ENCODE results near the gene VASH1.
A peak's percentile ranks its signal among the peaks of the same experiment; 100 is the strongest.
"Not testable (repeated sequence)": the region's sequence is repeated elsewhere in the genome, so short reads cannot be mapped to it uniquely, and the experiment has no call there.

The VASH1 gene

DNA sequence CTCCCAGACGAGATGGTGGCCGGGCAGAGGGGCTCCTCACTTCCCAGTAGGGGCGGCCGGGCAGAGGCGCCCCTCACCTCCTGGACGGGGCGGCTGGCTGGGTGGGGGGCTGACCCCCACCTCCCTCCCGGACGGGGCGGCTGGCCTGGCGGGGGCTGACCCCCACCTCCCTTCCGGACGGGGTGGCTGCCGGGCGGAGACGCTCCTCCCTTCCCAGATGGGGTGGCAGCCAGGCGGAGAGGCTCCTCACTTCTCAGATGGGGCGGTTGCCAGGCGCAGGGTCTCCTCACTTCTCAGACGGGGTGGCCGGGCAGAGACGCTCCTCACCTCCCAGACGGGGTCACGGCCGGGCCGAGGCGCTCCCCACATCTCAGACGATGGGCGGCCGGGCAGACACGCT, 26.8 kb upstream of the VASH1 start:
- H3K27ac ChIP-seq (ENCODE audit: extremely low read depth, low read depth, low read length); CTCF ChIA-PET; H3K4me3 ChIP-seq (ENCODE audit: low read depth, low read length); H3K36me3 ChIP-seq (ENCODE audit: control insufficient read depth in 2 of 2, insufficient read depth in 1 of 2, low read length in 2 of 2); H3K9me3 ChIP-seq (ENCODE audit: control insufficient read depth, insufficient read depth, low read depth, low read length); POLR2A ChIA-PET; H3K4me1 ChIP-seq (ENCODE audit: control insufficient read depth, insufficient read depth, low read length): not testable (repeated sequence)

DNA sequence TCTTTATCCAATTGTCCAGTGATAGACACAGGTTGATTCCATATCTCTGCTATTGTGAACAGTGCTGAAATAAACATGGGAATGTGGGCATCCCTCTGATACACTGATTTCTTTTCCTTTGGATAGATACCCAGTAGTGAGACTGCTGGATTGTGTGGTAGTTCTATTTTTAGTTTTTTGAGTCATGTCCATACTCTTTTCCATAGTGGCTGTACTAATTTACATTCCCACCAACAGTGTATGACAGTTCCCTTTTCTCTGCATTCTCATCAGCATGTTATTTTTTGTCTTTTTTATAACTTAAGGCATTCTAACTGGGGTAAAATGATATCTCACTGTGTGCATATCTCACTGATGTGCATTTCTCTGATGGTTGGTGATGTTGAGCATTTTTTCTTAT, 24.8 kb upstream of the VASH1 start:
- TF ChIP-seq ZNF596 (tag by site-specific recombination; IDR thresholded peaks at IDR 0.05) (no peak), ZNF560 (tag by site-specific recombination; IDR thresholded peaks at IDR 0.05; ENCODE audit: borderline replicate concordance) (no peak), ZNF626 (tag by site-specific recombination; IDR thresholded peaks at IDR 0.05) (no peak), SETDB1 (IDR thresholded peaks at IDR 0.05; ENCODE audit: insufficient read length, low read length) (no peak), GLIS1 (tag by site-specific recombination; IDR thresholded peaks at IDR 0.05) (no peak), ZNF701 (tag by site-specific recombination; IDR thresholded peaks at IDR 0.05) (no peak), ZNF660 (tag by site-specific recombination; IDR thresholded peaks at IDR 0.05) (no peak), ZBTB6 (tag by site-specific recombination; IDR thresholded peaks at IDR 0.05) (no peak), ZNF629 (tag by site-specific recombination; IDR thresholded peaks at IDR 0.05) (no peak), ZNF214 (tag by site-specific recombination; IDR thresholded peaks at IDR 0.05; ENCODE audit: borderline replicate concordance) (no peak), ZNF654 (tag by site-specific recombination; IDR thresholded peaks at IDR 0.05; ENCODE audit: low read depth) (no peak), ZNF366 (tag by site-specific recombination; conservative IDR thresholded peaks at IDR 0.05) (no peak), ZNF548 (tag by site-specific recombination; IDR thresholded peaks at IDR 0.05) (no peak), ZNF24 (tag by site-specific recombination; IDR thresholded peaks at IDR 0.05) (no peak), ZNF585B (tag by site-specific recombination; IDR thresholded peaks at IDR 0.05) (no peak), OVOL3 (tag by site-specific recombination; IDR thresholded peaks at IDR 0.05) (no peak), ZNF623 (tag by site-specific recombination; IDR thresholded peaks at IDR 0.05) (no peak), ZSCAN30 (tag by site-specific recombination; IDR thresholded peaks at IDR 0.05) (no peak)
- TF ChIP-seq, protein P1, sequence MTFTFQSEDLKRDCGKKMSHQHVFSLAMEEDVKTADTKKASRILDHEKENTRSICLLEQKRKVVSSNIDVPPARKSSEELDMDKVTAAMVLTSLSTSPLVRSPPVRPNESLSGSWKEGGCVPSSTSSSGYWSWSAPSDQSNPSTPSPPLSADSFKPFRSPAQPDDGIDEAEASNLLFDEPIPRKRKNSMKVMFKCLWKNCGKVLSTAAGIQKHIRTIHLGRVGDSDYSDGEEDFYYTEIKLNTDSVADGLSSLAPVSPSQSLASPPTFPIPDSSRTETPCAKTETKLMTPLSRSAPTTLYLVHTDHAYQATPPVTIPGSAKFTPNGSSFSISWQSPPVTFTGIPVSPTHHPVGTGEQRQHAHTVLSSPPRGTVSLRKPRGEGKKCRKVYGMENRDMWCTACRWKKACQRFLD (tag by site-specific recombination; IDR thresholded peaks at IDR 0.05) = no peak
- TF ChIP-seq, protein P2, sequence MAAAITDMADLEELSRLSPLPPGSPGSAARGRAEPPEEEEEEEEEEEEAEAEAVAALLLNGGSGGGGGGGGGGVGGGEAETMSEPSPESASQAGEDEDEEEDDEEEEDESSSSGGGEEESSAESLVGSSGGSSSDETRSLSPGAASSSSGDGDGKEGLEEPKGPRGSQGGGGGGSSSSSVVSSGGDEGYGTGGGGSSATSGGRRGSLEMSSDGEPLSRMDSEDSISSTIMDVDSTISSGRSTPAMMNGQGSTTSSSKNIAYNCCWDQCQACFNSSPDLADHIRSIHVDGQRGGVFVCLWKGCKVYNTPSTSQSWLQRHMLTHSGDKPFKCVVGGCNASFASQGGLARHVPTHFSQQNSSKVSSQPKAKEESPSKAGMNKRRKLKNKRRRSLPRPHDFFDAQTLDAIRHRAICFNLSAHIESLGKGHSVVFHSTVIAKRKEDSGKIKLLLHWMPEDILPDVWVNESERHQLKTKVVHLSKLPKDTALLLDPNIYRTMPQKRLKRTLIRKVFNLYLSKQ (tag by site-specific recombination; IDR thresholded peaks at IDR 0.05; ENCODE audit: borderline replicate concordance) = no peak
- Histone ChIP-seq H3K36me3 (ENCODE audit: control insufficient read depth in 2 of 2, insufficient read depth in 1 of 2, low read length in 2 of 2) (no peaks in the 10 kb centered on the region), H3K4me3 (ENCODE audit: low read depth, low read length) (no peak overlapping the region), H3K27ac (ENCODE audit: extremely low read depth, low read depth, low read length) (no peak overlapping the region), H3K9me3 (ENCODE audit: control insufficient read depth, insufficient read depth, low read depth, low read length) (no peaks in the 10 kb centered on the region), H3K4me1 (ENCODE audit: control insufficient read depth, insufficient read depth, low read length) (no peaks in the 10 kb centered on the region)
- POLR2A ChIA-PET = no interaction called here
- CTCF ChIA-PET = no interaction called here

GRCh38 chr14:76741074-76741473, 20.2 kb upstream of the VASH1 start:
- no peaks in the 10 kb centered on the region for H3K36me3 ChIP-seq (ENCODE audit: control insufficient read depth in 2 of 2, insufficient read depth in 1 of 2, low read length in 2 of 2)
- no peak overlapping the region for H3K4me3 ChIP-seq (ENCODE audit: low read depth, low read length)
- POLR2A ChIA-PET = no interaction called here
- TF ChIP-seq SETDB1 (IDR thresholded peaks at IDR 0.05; ENCODE audit: insufficient read length, low read length) (peak; percentile 22), ZEB2 (tag by site-specific recombination; IDR thresholded peaks at IDR 0.05) (no peak), ZNF791 (tag by site-specific recombination; IDR thresholded peaks at IDR 0.05) (no peak), ZNF266 (tag by site-specific recombination; IDR thresholded peaks at IDR 0.05; ENCODE audit: low read depth) (no peak)
- no peak overlapping the region for H3K27ac ChIP-seq (ENCODE audit: extremely low read depth, low read depth, low read length)
- CTCF ChIA-PET = no interaction called here
- H3K9me3 ChIP-seq (ENCODE audit: control insufficient read depth, insufficient read depth, low read depth, low read length) = no peaks in the 10 kb centered on the region
- no peaks in the 10 kb centered on the region for H3K4me1 ChIP-seq (ENCODE audit: control insufficient read depth, insufficient read depth, low read length)
